ENCODE measurements around the gene SLC17A7.

SLC17A7 gene

GRCh38 chr19:49488863-49489537 lies 47.7 kb upstream of the SLC17A7 start:
- H3K36me3 ChIP-seq (ENCODE audit: control insufficient read depth, low read length): peaks cover 60% of the 10 kb centered on the region
- H3K9me2 ChIP-seq (replicated peaks; ENCODE audit: control insufficient read depth, low read length): no peaks in the 10 kb centered on the region
- peaks cover 63% of the 10 kb centered on the region for H3F3A ChIP-seq (ENCODE audit: control insufficient read depth, insufficient read depth)
- peak overlapping the region; percentile 95 for H3K27ac ChIP-seq (ENCODE audit: low read depth, low read length)
- H3K4me1 ChIP-seq (ENCODE audit: control insufficient read depth, low read length): peaks cover 56% of the 10 kb centered on the region
- H3K27me3 ChIP-seq (ENCODE audit: control insufficient read depth, low read length): no peaks in the 10 kb centered on the region
- peaks cover 27% of the 10 kb centered on the region for H4K20me1 ChIP-seq (ENCODE audit: control insufficient read depth, insufficient read depth, low read depth, low read length)
- peak overlapping the region; percentile 98 for H3K4me2 ChIP-seq (ENCODE audit: low read length)
- peaks cover 37% of the 10 kb centered on the region for H3K79me2 ChIP-seq (ENCODE audit: control insufficient read depth, low read length)
- peak overlapping the region; percentile 98 for H3K4me3 ChIP-seq (ENCODE audit: low read length)
- H3K9me3 ChIP-seq (ENCODE audit: control insufficient read depth, insufficient read depth, low read length): no peaks in the 10 kb centered on the region
- TF ChIP-seq CTCF (IDR thresholded peaks at IDR 0.05; ENCODE audit: low read depth, low read length, poor library complexity, severe bottlenecking) (no peak), EZH2phosphoT487 (IDR thresholded peaks at IDR 0.05; ENCODE audit: borderline replicate concordance, low read length) (no peak)

- Histone ChIP-seq H3F3A (ENCODE audit: control insufficient read depth, insufficient read depth) (peaks cover 58% of the 10 kb centered on the region), H3K9me3 (ENCODE audit: control insufficient read depth, insufficient read depth, low read length) (no peaks in the 10 kb centered on the region), H3K27me3 (ENCODE audit: control insufficient read depth, low read length) (no peaks in the 10 kb centered on the region), H3K4me1 (ENCODE audit: control insufficient read depth, low read length) (peaks cover 50% of the 10 kb centered on the region), H3K36me3 (ENCODE audit: control insufficient read depth, low read length) (peaks cover 59% of the 10 kb centered on the region), H3K27ac (ENCODE audit: low read depth, low read length) (peak overlapping the region; percentile 95), H3K4me2 (ENCODE audit: low read length) (peak overlapping the region; percentile 98), H3K4me3 (ENCODE audit: low read length) (peak overlapping the region; percentile 98), H3K9me2 (replicated peaks; ENCODE audit: control insufficient read depth, low read length) (no peaks in the 10 kb centered on the region), H4K20me1 (ENCODE audit: control insufficient read depth, insufficient read depth, low read depth, low read length) (peaks cover 27% of the 10 kb centered on the region), H3K79me2 (ENCODE audit: control insufficient read depth, low read length) (peaks cover 37% of the 10 kb centered on the region)
- no peak for TF ChIP-seq CTCF (IDR thresholded peaks at IDR 0.05; ENCODE audit: low read depth, low read length, poor library complexity, severe bottlenecking)
- TF ChIP-seq EZH2phosphoT487 (IDR thresholded peaks at IDR 0.05; ENCODE audit: borderline replicate concordance, low read length): no peak
Measured at GRCh38 chr19:49488046-49488862, 46.9 kb upstream of the SLC17A7 start.

- Histone ChIP-seq H3K27me3 (ENCODE audit: control insufficient read depth, low read length) (no peaks in the 10 kb centered on the region), H3K27ac (ENCODE audit: low read depth, low read length) (peak within 1 kb of the TSS; percentile 95), H3K9me2 (replicated peaks; ENCODE audit: control insufficient read depth, low read length) (no peaks in the 10 kb centered on the region), H3K4me3 (ENCODE audit: low read length) (peak within 1 kb of the TSS; percentile 98), H3F3A (ENCODE audit: control insufficient read depth, insufficient read depth) (peaks cover 50% of the 10 kb centered on the region), H3K4me2 (ENCODE audit: low read length) (peak within 1 kb of the TSS; percentile 98), H3K4me1 (ENCODE audit: control insufficient read depth, low read length) (peaks cover 42% of the 10 kb centered on the region), H3K9me3 (ENCODE audit: control insufficient read depth, insufficient read depth, low read length) (no peaks in the 10 kb centered on the region), H3K36me3 (ENCODE audit: control insufficient read depth, low read length) (peaks cover 51% of the 10 kb centered on the region), H4K20me1 (ENCODE audit: control insufficient read depth, insufficient read depth, low read depth, low read length) (peaks cover 27% of the 10 kb centered on the region), H3K79me2 (ENCODE audit: control insufficient read depth, low read length) (peaks cover 37% of the 10 kb centered on the region)
- no peak for TF ChIP-seq EZH2phosphoT487 (IDR thresholded peaks at IDR 0.05; ENCODE audit: borderline replicate concordance, low read length)
- TF ChIP-seq CTCF (IDR thresholded peaks at IDR 0.05; ENCODE audit: low read depth, low read length, poor library complexity, severe bottlenecking): no peak
Measured at GRCh38 chr19:49487277-49488045, 46.1 kb upstream of the SLC17A7 start, which contains the start of gene RPL13A. Gene RPL13A (plus strand): TSS chr19:49487608. CDS start chr19:49487630, 22 bp downstream.
